Measurements from ENCODE around the gene TMEM117.
"Not testable (repeated sequence)": the region's sequence is repeated elsewhere in the genome, so short reads cannot be mapped to it uniquely, and the experiment has no call there.

The TMEM117 gene

GRCh38 chr12:44031472-44032185 is 195.7 kb downstream of the TMEM117 start:
- DNase-seq, result no peak

GRCh38 chr12:44034906-44035305 is 199.0 kb downstream of the TMEM117 start:
- no peak for DNase-seq

- no peak for DNase-seq
These were observed 201.1 kb downstream of the TMEM117 start for GRCh38 chr12:44036875-44037443.

GRCh38 chr12:44038411-44038810 is 202.5 kb downstream of the TMEM117 start:
- DNase-seq, result no peak

- DNase-seq, result not testable (repeated sequence)
These were observed 208.6 kb downstream of the TMEM117 start for GRCh38 chr12:44044491-44044890.

- no peak for DNase-seq
These were observed 211.0 kb downstream of the TMEM117 start for GRCh38 chr12:44046732-44047417.

- no peak for DNase-seq
These were observed 216.7 kb downstream of the TMEM117 start for GRCh38 chr12:44052554-44052953.

GRCh38 chr12:44053549-44054127 is 217.8 kb downstream of the TMEM117 start:
- no peak for DNase-seq

- DNase-seq, result no peak
These were observed 218.4 kb downstream of the TMEM117 start for GRCh38 chr12:44054281-44054680.

- no peak for DNase-seq
These were observed 222.5 kb downstream of the TMEM117 start for GRCh38 chr12:44058366-44058765.

- no peak for DNase-seq
These were observed 223.6 kb downstream of the TMEM117 start for GRCh38 chr12:44059476-44059875.

GRCh38 chr12:44063671-44064070 is 227.8 kb downstream of the TMEM117 start:
- DNase-seq, result no peak

- DNase-seq, result no peak
These were observed 241.0 kb downstream of the TMEM117 start for GRCh38 chr12:44076871-44077270.

- DNase-seq, result no peak
These were observed 241.4 kb downstream of the TMEM117 start for GRCh38 chr12:44077294-44077693.

- DNase-seq, result no peak
These were observed 242.4 kb downstream of the TMEM117 start for GRCh38 chr12:44078273-44078672.

GRCh38 chr12:44088647-44089046 is 252.8 kb downstream of the TMEM117 start:
- DNase-seq, result no peak

- no peak for DNase-seq
These were observed 256.2 kb downstream of the TMEM117 start for GRCh38 chr12:44091948-44092606.

- no peak for DNase-seq
These were observed 262.9 kb downstream of the TMEM117 start for GRCh38 chr12:44098786-44099185.

GRCh38 chr12:44099486-44099885 is 263.6 kb downstream of the TMEM117 start:
- no peak for DNase-seq

GRCh38 chr12:44100264-44100663 is 264.4 kb downstream of the TMEM117 start:
- DNase-seq, result no peak

GRCh38 chr12:44101475-44101874 is 265.6 kb downstream of the TMEM117 start:
- no peak for DNase-seq

GRCh38 chr12:44114906-44115305 is 279.0 kb downstream of the TMEM117 start:
- no peak for DNase-seq

- DNase-seq, result no peak
These were observed 281.5 kb downstream of the TMEM117 start for GRCh38 chr12:44117337-44117736.
